ENCODE data around the gene FTO.

GRCh38 chr16:53891409-53892139, 187.6 kb downstream of the FTO start:
- TF ChIP-seq CTCF (IDR thresholded peaks at IDR 0.05; ENCODE audit: insufficient read depth, low read length, poor library complexity, severe bottlenecking) (no peak), EZH2phosphoT487 (conservative IDR thresholded peaks at IDR 0.05; ENCODE audit: low read length) (no peak)
